CD14-positive monocyte (primary cell): ENCODE measurements around the gene RAPGEF2. TPM values are rescaled to one million over a fixed set of nuclear protein-coding genes. Genes with fewer than 3 reads are reported as not detected.
A peak's percentile ranks its signal among the peaks of the same experiment; 100 is the strongest.

ENCODE experiments used
- DNase-seq, 3 donors: peaks; one replicate each; pipeline ENCODE4 v3.0.0-alpha.2; 2011 to 2022
- H2AFZ ChIP-seq: 2 replicates; pipeline ENCODE4 v1.6.0; 2012; ENCODE audit warnings: mild to moderate bottlenecking, low read depth, low read length, inconsistent platforms; ENCODE audit not compliant: insufficient read depth, poor library complexity, severe bottlenecking
- H3K27ac ChIP-seq, 2 donors: 1 replicate in 1 of 2; 2 replicates in 1 of 2; pipeline ENCODE4 v1.5.1; 2012 to 2013; ENCODE audit warnings: low read length in 2 of 2, control low read depth in 1 of 2, inconsistent platforms in 1 of 2, low read depth in 1 of 2, mild to moderate bottlenecking in 1 of 2
- H3K27me3 ChIP-seq, 2 donors: one replicate each; pipeline versions ENCODE4 v1.6.0 to v1.6.1; 2011 to 2013; ENCODE audit warnings: low read length in 2 of 2; ENCODE audit not compliant: control insufficient read depth in 2 of 2, insufficient read depth in 2 of 2
- H3K36me3 ChIP-seq, 2 donors: replicated peaks in 1 of 2; 1 replicate in 1 of 2; 2 replicates in 1 of 2; pipeline versions ENCODE4 v1.5.1 to v1.6.1; 2012 to 2013; ENCODE audit warnings: low read length in 2 of 2, control low read depth in 1 of 2, inconsistent platforms in 1 of 2, mild to moderate bottlenecking in 1 of 2; ENCODE audit not compliant: insufficient read depth in 2 of 2, control insufficient read depth in 1 of 2
- H3K4me1 ChIP-seq, 2 donors: 1 replicate in 1 of 2; 2 replicates in 1 of 2; pipeline versions ENCODE4 v1.5.1 to v1.6.1; 2012 to 2013; ENCODE audit warnings: low read length in 2 of 2, control low read depth in 1 of 2, inconsistent platforms in 1 of 2, mild to moderate bottlenecking in 1 of 2, moderate library complexity in 1 of 2; ENCODE audit not compliant: insufficient read depth in 2 of 2, control insufficient read depth in 1 of 2
- H3K4me2 ChIP-seq: replicated peaks from 2 replicates; pipeline ENCODE3; 2012; ENCODE audit warnings: low read length, moderate library complexity, mild to moderate bottlenecking; ENCODE audit not compliant: poor library complexity, severe bottlenecking; ENCODE audit errors: extremely low read depth
- H3K4me3 ChIP-seq, 3 experiments: fragments of 200-600 bp in 1 of 3; sonication (generic) in 1 of 3; replicated peaks in 1 of 3; 1 replicate in 2 of 3; 2 replicates in 1 of 3; pipeline ENCODE4 v1.5.1; 2011 to 2013; ENCODE audit warnings: low read length in 3 of 3, mild to moderate bottlenecking in 3 of 3, control low read depth in 2 of 3, low read depth in 2 of 3, inconsistent platforms in 1 of 3, moderate library complexity in 1 of 3
- H3K79me2 ChIP-seq: 2 replicates; pipeline ENCODE4 v1.6.0; 2012; ENCODE audit warnings: mild to moderate bottlenecking, control low read depth, inconsistent platforms, low read length, moderate library complexity; ENCODE audit not compliant: insufficient read depth
- H3K9ac ChIP-seq: 2 replicates; pipeline ENCODE4 v1.6.0; 2017; ENCODE audit warnings: low read length, mild to moderate bottlenecking; ENCODE audit not compliant: insufficient read depth, poor library complexity, severe bottlenecking
- H3K9me3 ChIP-seq, 2 donors: replicated peaks in 1 of 2; 1 replicate in 1 of 2; 2 replicates in 1 of 2; pipeline versions ENCODE4 v1.5.1 to v1.6.1; 2012 to 2013; ENCODE audit warnings: low read length in 2 of 2, control low read depth in 1 of 2; ENCODE audit not compliant: control insufficient read depth in 1 of 2, insufficient read depth in 1 of 2
- H4K20me1 ChIP-seq: 2 replicates; pipeline ENCODE4 v1.6.0; 2012; ENCODE audit warnings: mild to moderate bottlenecking, low read length, control low read depth, moderate library complexity; ENCODE audit not compliant: insufficient read depth
- H3K27ac Mint-ChIP-seq, 7 donors: one replicate each; pipeline ENCODE4 v1.8.0; 2020; ENCODE audit warnings: mild to moderate bottlenecking in 7 of 7, mixed read lengths in 7 of 7, moderate library complexity in 6 of 7, inconsistent platforms in 2 of 7
- H3K27me3 Mint-ChIP-seq, 3 donors: one replicate each; pipeline ENCODE4 v1.8.0; 2021 to 2022; ENCODE audit warnings: low read depth in 3 of 3, mild to moderate bottlenecking in 3 of 3, mixed read lengths in 3 of 3, moderate library complexity in 3 of 3, inconsistent platforms in 1 of 3
- H3K36me3 Mint-ChIP-seq, 2 donors: one replicate each; pipeline ENCODE4 v1.8.0; 2020; ENCODE audit warnings: mixed read lengths in 2 of 2, inconsistent platforms in 1 of 2, mild to moderate bottlenecking in 1 of 2
- H3K4me1 Mint-ChIP-seq: one replicate; pipeline ENCODE4 v1.8.0; 2020; ENCODE audit warnings: mild to moderate bottlenecking, mixed read lengths
- H3K4me3 Mint-ChIP-seq, 2 donors: one replicate each; pipeline ENCODE4 v1.8.0; 2020; ENCODE audit warnings: mild to moderate bottlenecking in 2 of 2, mixed read lengths in 2 of 2, moderate library complexity in 1 of 2
- H3K9me3 Mint-ChIP-seq, 7 donors: one replicate each; pipeline ENCODE4 v1.8.0; 2020 to 2022; ENCODE audit warnings: mixed read lengths in 7 of 7, mild to moderate bottlenecking in 6 of 7, moderate library complexity in 6 of 7, inconsistent platforms in 2 of 7
- WGBS: methylation state at CpG from one replicate; pipeline ENCODE4 v1.1.5; 2013; ENCODE audit warnings: missing lambda C conversion rate; ENCODE audit not compliant: insufficient coverage; 5-methylcytosine and 5-hydroxymethylcytosine counted together
- intact Hi-C, 2 donors: fragments of 100-400 bp; cut with micrococcal nuclease; formaldehyde crosslinking; loops; one replicate each; pipeline versions ENCODE4 v1.15.0 to v1.15.1; 2023
- polyA plus RNA-seq, 3 donors: library from polyadenylated mRNA; depleted of rRNA in 1 of 3; unstranded in 2 of 3; stranded (reverse) in 1 of 3; fragments of 300-500 nt in 2 of 3; fragments of >200 nt in 1 of 3; fragmentation: Illumina TruSeq in 2 of 3; gene quantifications; 1 replicate in 2 of 3; 2 replicates in 1 of 3; pipeline ENCODE4 v1.2.3, GENCODE V29; 2012 to 2021
- TF ChIP-seq, protein P1 (sequence below): fragments of 200-600 bp; IDR thresholded peaks from one replicate; pipeline ENCODE4 v1.8.0; 2022; ENCODE audit warnings: antibody characterized with exemption, mild to moderate bottlenecking

RAPGEF2 gene
- polyA plus RNA-seq, 3 donors = 1.5 to 29.8 (median 2.0) TPM

GRCh38 chr4:159097785-159098184 lies 5.1 kb upstream of the RAPGEF2 start:
- peak overlapping the region; percentile 7 for H2AFZ ChIP-seq
- peaks cover 16 to 21% (median 19%) of the 10 kb centered on the region in 3 donors for H3K27me3 Mint-ChIP-seq
- H3K27ac Mint-ChIP-seq = no peak overlapping the region
- TF ChIP-seq, protein P1, sequence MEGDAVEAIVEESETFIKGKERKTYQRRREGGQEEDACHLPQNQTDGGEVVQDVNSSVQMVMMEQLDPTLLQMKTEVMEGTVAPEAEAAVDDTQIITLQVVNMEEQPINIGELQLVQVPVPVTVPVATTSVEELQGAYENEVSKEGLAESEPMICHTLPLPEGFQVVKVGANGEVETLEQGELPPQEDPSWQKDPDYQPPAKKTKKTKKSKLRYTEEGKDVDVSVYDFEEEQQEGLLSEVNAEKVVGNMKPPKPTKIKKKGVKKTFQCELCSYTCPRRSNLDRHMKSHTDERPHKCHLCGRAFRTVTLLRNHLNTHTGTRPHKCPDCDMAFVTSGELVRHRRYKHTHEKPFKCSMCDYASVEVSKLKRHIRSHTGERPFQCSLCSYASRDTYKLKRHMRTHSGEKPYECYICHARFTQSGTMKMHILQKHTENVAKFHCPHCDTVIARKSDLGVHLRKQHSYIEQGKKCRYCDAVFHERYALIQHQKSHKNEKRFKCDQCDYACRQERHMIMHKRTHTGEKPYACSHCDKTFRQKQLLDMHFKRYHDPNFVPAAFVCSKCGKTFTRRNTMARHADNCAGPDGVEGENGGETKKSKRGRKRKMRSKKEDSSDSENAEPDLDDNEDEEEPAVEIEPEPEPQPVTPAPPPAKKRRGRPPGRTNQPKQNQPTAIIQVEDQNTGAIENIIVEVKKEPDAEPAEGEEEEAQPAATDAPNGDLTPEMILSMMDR = no peak
- no CpG with 5 or more reads among the region's 1 CpG for WGBS
- intact Hi-C loops = no loop called here
- H3K36me3 ChIP-seq = no peaks in the 10 kb centered on the region
- H3K4me3 ChIP-seq = no peak overlapping the region
- no peaks in the 10 kb centered on the region for H4K20me1 ChIP-seq
- no peaks in the 10 kb centered on the region for H3K9me3 Mint-ChIP-seq
- peaks cover 9 to 18% of the 10 kb centered on the region in 2 donors for H3K27me3 ChIP-seq
- DNase-seq = no peak
- H3K36me3 Mint-ChIP-seq = peaks cover 0 to 5% of the 10 kb centered on the region in 2 donors
- H3K4me1 Mint-ChIP-seq = peaks cover 8% of the 10 kb centered on the region
- H3K9me3 ChIP-seq = no peaks in the 10 kb centered on the region
- no peak overlapping the region for H3K4me3 Mint-ChIP-seq
- no peaks in the 10 kb centered on the region for H3K79me2 ChIP-seq
- no peak overlapping the region for H3K4me2 ChIP-seq
- H3K9ac ChIP-seq = no peak overlapping the region
- peaks cover 6 to 7% of the 10 kb centered on the region in 2 donors for H3K4me1 ChIP-seq
- H3K27ac ChIP-seq = no peak overlapping the region

DNA sequence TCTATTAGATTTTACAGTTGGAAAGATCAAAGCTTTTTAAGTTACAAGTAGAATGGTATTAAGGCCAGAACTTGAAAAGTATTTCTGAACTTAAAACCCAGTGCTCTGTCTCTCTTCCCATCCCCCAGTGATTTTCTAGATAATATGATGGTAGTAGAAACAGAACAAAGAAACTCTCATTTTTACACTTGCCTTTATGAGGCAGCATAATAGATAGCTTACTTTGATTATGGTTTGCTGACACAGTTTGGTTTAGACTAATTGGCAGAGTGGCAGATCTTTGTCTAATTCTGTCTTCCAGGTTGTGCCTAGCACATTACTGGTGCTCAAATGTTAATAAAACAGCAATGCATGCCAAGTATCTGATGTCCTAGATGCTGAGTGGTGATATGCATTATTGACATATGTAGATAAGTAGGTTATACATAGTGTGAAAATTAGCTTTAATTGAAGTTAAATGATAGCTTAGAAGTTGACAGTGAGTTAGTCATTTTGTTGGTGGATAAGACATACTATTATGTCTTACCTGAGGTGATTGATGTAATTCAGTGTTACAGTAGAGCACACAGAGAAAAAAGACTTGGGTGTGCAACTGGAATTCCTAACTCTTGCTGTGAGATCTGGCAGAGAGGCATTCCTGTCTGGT lies 4.3 kb upstream of the RAPGEF2 start:
- Histone ChIP-seq H3K27me3 (peaks cover 9 to 18% of the 10 kb centered on the region in 2 donors), H4K20me1 (no peaks in the 10 kb centered on the region), H3K4me3 (no peak overlapping the region), H3K36me3 (no peaks in the 10 kb centered on the region), H3K4me1 (peaks cover 6 to 7% of the 10 kb centered on the region in 2 donors), H3K27ac (no peak overlapping the region), H3K79me2 (peaks cover 3% of the 10 kb centered on the region), H3K9ac (no peak overlapping the region), H2AFZ (no peak overlapping the region), H3K4me2 (no peak overlapping the region), H3K9me3 (no peaks in the 10 kb centered on the region)
- Mint-ChIP-seq H3K4me1 (peaks cover 8% of the 10 kb centered on the region), H3K27ac (no peak overlapping the region), H3K4me3 (no peak overlapping the region), H3K27me3 (peaks cover 16 to 21% (median 19%) of the 10 kb centered on the region in 3 donors), H3K36me3 (peaks cover 0 to 5% of the 10 kb centered on the region in 2 donors), H3K9me3 (no peaks in the 10 kb centered on the region)
- intact Hi-C loops = no loop called here
- TF ChIP-seq, protein P1 = no peak
- no peak for DNase-seq
